Lung (tissue), 12 donors: Measurements from ENCODE around the gene SUCO. TPM values are rescaled to one million over a fixed set of nuclear protein-coding genes. Genes with fewer than 3 reads are reported as not detected.

Source experiments
- ATAC-seq: fragments of 200-7000 bp; cut with Tn5 transposase; one replicate; pipeline ENCODE4 v1.9.1; 2020; ENCODE audit warnings: moderate number of reproducible peaks; ENCODE audit not compliant: insufficient read depth, low FRiP score
- DNase-seq, 3 donors: peaks; one replicate each; pipeline ENCODE4 v3.0.0-alpha.2; 2013 to 2017
- H3K27ac ChIP-seq, 2 donors: one replicate each; pipeline ENCODE4 v1.5.1; 2013; ENCODE audit warnings: mild to moderate bottlenecking in 2 of 2, moderate library complexity in 2 of 2, control low read depth in 1 of 2, inconsistent platforms in 1 of 2, low read depth in 1 of 2, low read length in 1 of 2
- H3K27me3 ChIP-seq, 3 donors: one replicate each; pipeline ENCODE4 v1.5.1; 2013; ENCODE audit warnings: low read length in 2 of 3; ENCODE audit not compliant: control insufficient read depth in 3 of 3, insufficient read depth in 3 of 3
- H3K36me3 ChIP-seq, 4 donors: one replicate each; pipeline ENCODE4 v1.5.1; 2013; ENCODE audit warnings: low read length in 4 of 4, mild to moderate bottlenecking in 1 of 4, moderate library complexity in 1 of 4; ENCODE audit not compliant: control insufficient read depth in 4 of 4, insufficient read depth in 4 of 4
- H3K4me1 ChIP-seq, 5 donors: one replicate each; pipeline ENCODE4 v1.5.1; 2013; ENCODE audit warnings: low read length in 5 of 5, mild to moderate bottlenecking in 2 of 5, moderate library complexity in 1 of 5; ENCODE audit not compliant: control insufficient read depth in 5 of 5, insufficient read depth in 5 of 5
- H3K4me3 ChIP-seq: one replicate; pipeline ENCODE4 v1.5.1; 2013; ENCODE audit warnings: mild to moderate bottlenecking, control low read depth, moderate library complexity
- H3K9ac ChIP-seq, 2 donors: one replicate each; pipeline ENCODE4 v1.5.1; 2013; ENCODE audit warnings: low read length in 2 of 2, control low read depth in 1 of 2; ENCODE audit not compliant: insufficient read depth in 1 of 2
- H3K9me3 ChIP-seq, 4 donors: one replicate each; pipeline ENCODE4 v1.5.1; 2013; ENCODE audit warnings: low read length in 3 of 4, mild to moderate bottlenecking in 1 of 4, moderate library complexity in 1 of 4; ENCODE audit not compliant: control insufficient read depth in 4 of 4, insufficient read depth in 3 of 4
- WGBS, 2 donors: extraction: QIAGEN DNeasy Blood & Tissue Kit; methylation state at CpG; one replicate each; pipeline ENCODE4 v1.1.7; 2013; 5-methylcytosine and 5-hydroxymethylcytosine counted together
- polyA plus RNA-seq, 2 donors: library from polyadenylated mRNA; stranded (reverse); fragments of 200-250 nt; gene quantifications; one replicate each; pipeline ENCODE4 v1.2.1, GENCODE V29; 2013
- total RNA-seq, 2 donors: library from RNA; depleted of rRNA in 1 of 2; stranded (reverse); fragments of >200 nt in 1 of 2; gene quantifications; one replicate each; pipeline ENCODE4 v1.2.1, GENCODE V29; 2014 to 2021
- TF ChIP-seq, protein P1 (sequence below): IDR thresholded peaks from 2 replicates; pipeline ENCODE4 v1.5.1; 2012; ENCODE audit warnings: mild to moderate bottlenecking; ENCODE audit errors: control extremely low read depth, extremely low read depth
- donor health status: control.
- donor health status: control.
- donor health status: Bipolar disorder and iron deficiency.
- donor health status: healthy.
- donor health status: DM: yes; HTN: yes; CAD: no.

The SUCO gene
- total and polyA plus RNA-seq, 4 donors = 10.2 to 86.8 (median 22.0) TPM

DNA sequence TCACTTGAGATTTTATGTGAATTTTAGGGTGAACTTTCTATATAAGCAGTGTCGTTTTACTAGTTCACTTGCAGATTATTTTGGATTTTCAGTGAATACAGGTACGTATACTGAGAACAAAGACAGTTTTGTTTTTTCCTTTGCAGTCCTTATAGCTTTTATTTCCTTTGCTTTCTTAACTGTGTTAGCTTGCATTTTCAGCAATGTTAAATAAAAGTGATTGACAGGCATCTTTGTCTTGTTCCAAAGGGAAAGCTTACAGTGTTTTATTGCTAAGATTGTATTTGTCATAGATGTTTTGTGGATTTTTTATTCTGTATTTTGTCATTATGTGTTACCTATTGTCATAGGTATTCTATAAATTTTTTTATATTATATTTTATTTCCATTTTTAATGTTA lies 72.7 kb downstream of the SUCO start:
- Histone ChIP-seq H3K27me3 (no peaks in the 10 kb centered on the region), H3K9me3 (no peaks in the 10 kb centered on the region), H3K36me3 (peaks cover 9 to 18% (median 11%) of the 10 kb centered on the region in 4 donors), H3K9ac (no peak overlapping the region), H3K4me3 (no peak overlapping the region), H3K4me1 (no peaks in the 10 kb centered on the region), H3K27ac (no peak overlapping the region)
- no peak for DNase-seq
- TF ChIP-seq, protein P1, sequence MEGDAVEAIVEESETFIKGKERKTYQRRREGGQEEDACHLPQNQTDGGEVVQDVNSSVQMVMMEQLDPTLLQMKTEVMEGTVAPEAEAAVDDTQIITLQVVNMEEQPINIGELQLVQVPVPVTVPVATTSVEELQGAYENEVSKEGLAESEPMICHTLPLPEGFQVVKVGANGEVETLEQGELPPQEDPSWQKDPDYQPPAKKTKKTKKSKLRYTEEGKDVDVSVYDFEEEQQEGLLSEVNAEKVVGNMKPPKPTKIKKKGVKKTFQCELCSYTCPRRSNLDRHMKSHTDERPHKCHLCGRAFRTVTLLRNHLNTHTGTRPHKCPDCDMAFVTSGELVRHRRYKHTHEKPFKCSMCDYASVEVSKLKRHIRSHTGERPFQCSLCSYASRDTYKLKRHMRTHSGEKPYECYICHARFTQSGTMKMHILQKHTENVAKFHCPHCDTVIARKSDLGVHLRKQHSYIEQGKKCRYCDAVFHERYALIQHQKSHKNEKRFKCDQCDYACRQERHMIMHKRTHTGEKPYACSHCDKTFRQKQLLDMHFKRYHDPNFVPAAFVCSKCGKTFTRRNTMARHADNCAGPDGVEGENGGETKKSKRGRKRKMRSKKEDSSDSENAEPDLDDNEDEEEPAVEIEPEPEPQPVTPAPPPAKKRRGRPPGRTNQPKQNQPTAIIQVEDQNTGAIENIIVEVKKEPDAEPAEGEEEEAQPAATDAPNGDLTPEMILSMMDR = no peak
- 93 to 96% methylated on average over 2 of the region's 2 CpGs for WGBS, 2 donors
- no peak for ATAC-seq

DNA sequence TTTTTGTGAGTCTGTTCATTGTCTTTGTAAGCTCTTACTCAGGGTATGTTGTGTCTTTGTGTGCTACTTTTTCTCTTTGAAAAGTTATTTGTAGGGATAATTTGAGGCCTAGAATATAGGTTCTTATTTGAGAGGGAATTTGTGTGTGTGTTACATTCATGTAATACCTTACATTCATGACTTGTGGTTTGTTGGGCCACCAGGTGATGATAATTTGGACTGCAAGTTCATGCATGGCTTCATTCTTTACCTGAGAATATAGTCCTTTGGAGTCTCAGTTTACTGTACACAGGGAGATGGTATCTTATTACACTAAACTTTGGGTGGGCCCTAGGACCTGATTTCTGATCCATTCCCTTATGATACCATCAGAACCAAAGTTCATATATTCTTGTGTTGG lies 74.2 kb downstream of the SUCO start:
- Histone ChIP-seq H3K27me3 (no peaks in the 10 kb centered on the region), H3K36me3 (peaks cover 7 to 15% (median 13%) of the 10 kb centered on the region in 4 donors), H3K27ac (no peak overlapping the region), H3K9ac (no peak overlapping the region), H3K4me1 (no peaks in the 10 kb centered on the region), H3K9me3 (no peaks in the 10 kb centered on the region), H3K4me3 (no peak overlapping the region)
- ATAC-seq (no peak), DNase-seq (no peak)
- TF ChIP-seq, protein P1 = no peak

DNA sequence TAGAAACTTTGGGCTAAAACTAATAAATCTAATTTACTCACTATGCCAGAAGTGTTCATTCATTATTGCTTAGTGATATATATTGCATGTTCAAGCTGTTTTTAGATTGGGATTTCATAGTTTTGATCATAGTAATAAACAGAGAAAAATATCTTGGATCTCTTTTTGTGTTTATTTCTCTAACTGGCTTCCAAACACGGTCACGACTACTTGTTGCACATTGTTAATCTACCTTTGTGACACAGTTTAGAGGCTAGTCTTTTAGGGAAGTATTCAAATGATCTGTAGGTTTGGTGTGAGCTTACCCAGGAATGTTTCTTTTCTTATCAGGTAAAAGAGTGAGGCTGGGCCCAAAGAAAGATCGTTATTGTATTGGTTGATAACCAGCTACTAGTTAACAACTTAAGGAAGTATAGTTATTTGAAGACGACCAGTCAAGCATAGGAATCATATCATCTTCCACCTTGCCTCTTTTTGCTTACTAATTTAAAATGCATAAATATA lies 75.2 kb downstream of the SUCO start:
- peaks cover 4 to 15% (median 9%) of the 10 kb centered on the region in 4 donors for H3K36me3 ChIP-seq
- H3K27me3 ChIP-seq = no peaks in the 10 kb centered on the region
- no peak overlapping the region for H3K9ac ChIP-seq
- H3K4me3 ChIP-seq = no peak overlapping the region
- no peak overlapping the region for H3K27ac ChIP-seq
- 85 to 91% methylated on average over 4 of the region's 4 CpGs for WGBS, 2 donors
- ATAC-seq = no peak
- H3K9me3 ChIP-seq = no peaks in the 10 kb centered on the region
- H3K4me1 ChIP-seq = no peaks in the 10 kb centered on the region
- TF ChIP-seq, protein P1 = no peak
- DNase-seq = no peak

DNA sequence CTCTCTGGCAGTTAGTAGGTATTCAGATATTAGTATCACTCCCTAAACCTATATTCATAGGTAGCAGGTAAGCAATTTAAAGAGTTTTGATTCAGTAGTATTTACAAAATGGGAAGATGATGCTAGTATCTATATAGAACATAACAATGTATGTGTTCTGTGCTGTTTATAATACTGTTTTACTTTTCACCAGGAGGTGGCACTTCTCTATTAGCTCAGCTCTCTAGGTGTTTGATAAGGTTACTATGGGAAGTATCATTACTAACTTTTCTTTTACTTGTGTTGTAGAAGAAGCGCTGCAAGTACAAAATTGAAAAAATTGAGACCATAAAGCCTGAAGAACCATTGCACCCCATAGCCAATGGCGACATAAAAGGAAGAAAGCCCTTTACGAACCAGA lies 76.6 kb downstream of the SUCO start:
- H3K27ac ChIP-seq = no peak overlapping the region
- DNase-seq (peak in 1 of 3 donors; percentile 1), ATAC-seq (no peak)
- WGBS, 2 donors = 95 to 98% methylated on average over 3 of the region's 3 CpGs
- TF ChIP-seq, protein P1 = peak; percentile 13
- H3K9me3 ChIP-seq = no peaks in the 10 kb centered on the region
- no peaks in the 10 kb centered on the region for H3K27me3 ChIP-seq
- peaks cover 4 to 15% (median 9%) of the 10 kb centered on the region in 4 donors for H3K36me3 ChIP-seq
- no peak overlapping the region for H3K4me3 ChIP-seq
- no peak overlapping the region for H3K9ac ChIP-seq
- no peaks in the 10 kb centered on the region for H3K4me1 ChIP-seq
